ENCODE data around the gene NRXN2. TPM values are rescaled to one million over a fixed set of nuclear protein-coding genes. Genes with fewer than 3 reads are reported as not detected.

NRXN2 gene
- total RNA-seq, 1 donor from 2014 or later: 2.2 TPM

GRCh38 chr11:64592234-64592615 is 130.8 kb downstream of the NRXN2 start:
- H3K27ac ChIP-seq: no peak overlapping the region
- H3F3A ChIP-seq (ENCODE audit: low read depth): no peaks in the 10 kb centered on the region
- no peak overlapping the region for H2AFZ ChIP-seq (replicated peaks)
- no peaks in the 10 kb centered on the region for H3K36me3 ChIP-seq
- H3K79me2 ChIP-seq (ENCODE audit: low read depth): no peaks in the 10 kb centered on the region
- H3K9me3 ChIP-seq (ENCODE audit: low read depth): no peaks in the 10 kb centered on the region
- Mint-ChIP-seq H3K4me1 (no peaks in the 10 kb centered on the region), H3K4me3 (no peak overlapping the region), H3K27me3 (ENCODE audit: insufficient read depth, low read depth) (peaks cover 4% of the 10 kb centered on the region), H3K36me3 (no peaks in the 10 kb centered on the region), H3K9me3 (peaks cover 8% of the 10 kb centered on the region), H3K27ac (no peak overlapping the region)
- no peak overlapping the region for H3K4me3 ChIP-seq
- no peaks in the 10 kb centered on the region for H3K4me1 ChIP-seq
- H3K4me2 ChIP-seq: no peak overlapping the region
- no peak overlapping the region for H3K9ac ChIP-seq
- no peak for DNase-seq (ENCODE audit: low spot score)
- no peaks in the 10 kb centered on the region for H3K27me3 ChIP-seq
- H4K20me1 ChIP-seq (ENCODE audit: low read depth): no peaks in the 10 kb centered on the region
- TF ChIP-seq CTCF (IDR thresholded peaks at IDR 0.05): no peak
- no peak for TF ChIP-seq EZH2phosphoT487 (IDR thresholded peaks at IDR 0.05)

GRCh38 chr11:64591257-64592233 is 131.5 kb downstream of the NRXN2 start:
- H3K36me3 ChIP-seq: no peaks in the 10 kb centered on the region
- H3F3A ChIP-seq (ENCODE audit: low read depth): no peaks in the 10 kb centered on the region
- Mint-ChIP-seq H3K4me1 (no peaks in the 10 kb centered on the region), H3K4me3 (no peak overlapping the region), H3K27ac (no peak overlapping the region), H3K9me3 (peaks cover 8% of the 10 kb centered on the region), H3K27me3 (ENCODE audit: insufficient read depth, low read depth) (peaks cover 4% of the 10 kb centered on the region), H3K36me3 (no peaks in the 10 kb centered on the region)
- TF ChIP-seq CTCF (IDR thresholded peaks at IDR 0.05) (no peak), EZH2phosphoT487 (IDR thresholded peaks at IDR 0.05) (no peak), EZH2 (IDR thresholded peaks at IDR 0.05) (no peak)
- no peak overlapping the region for H3K9ac ChIP-seq
- H3K4me3 ChIP-seq: no peak overlapping the region
- no peaks in the 10 kb centered on the region for H3K79me2 ChIP-seq (ENCODE audit: low read depth)
- no peaks in the 10 kb centered on the region for H3K9me3 ChIP-seq (ENCODE audit: low read depth)
- no peaks in the 10 kb centered on the region for H3K4me1 ChIP-seq
- H3K4me2 ChIP-seq: no peak overlapping the region
- no peak overlapping the region for H2AFZ ChIP-seq (replicated peaks)
- no peak overlapping the region for H3K27ac ChIP-seq
- no peaks in the 10 kb centered on the region for H4K20me1 ChIP-seq (ENCODE audit: low read depth)
- no peaks in the 10 kb centered on the region for H3K27me3 ChIP-seq
- DNase-seq (ENCODE audit: low spot score): no peak

GRCh38 chr11:64590763-64591221 is 132.2 kb downstream of the NRXN2 start, which contains the start of gene SLC22A12:
SLC22A12 (plus strand) TSS chr11:64591220; CDS start chr11:64591557, 337 bp downstream.
- no peak within 1 kb of the TSS for H3K27ac Mint-ChIP-seq
- H3K36me3 Mint-ChIP-seq: no peaks in the 10 kb centered on the region
- peaks cover 4% of the 10 kb centered on the region for H3K27me3 Mint-ChIP-seq (ENCODE audit: insufficient read depth, low read depth)
- Histone ChIP-seq H3K27me3 (no peaks in the 10 kb centered on the region), H3K79me2 (ENCODE audit: low read depth) (no peaks in the 10 kb centered on the region), H2AFZ (replicated peaks) (no peak within 1 kb of the TSS), H3K9me3 (ENCODE audit: low read depth) (no peaks in the 10 kb centered on the region), H3K36me3 (no peaks in the 10 kb centered on the region), H3F3A (ENCODE audit: low read depth) (no peaks in the 10 kb centered on the region), H3K4me2 (no peak within 1 kb of the TSS), H3K4me3 (no peak within 1 kb of the TSS), H3K27ac (no peak within 1 kb of the TSS), H3K9ac (no peak within 1 kb of the TSS), H4K20me1 (ENCODE audit: low read depth) (no peaks in the 10 kb centered on the region), H3K4me1 (no peaks in the 10 kb centered on the region)
- DNase-seq (ENCODE audit: low spot score): no peak
- peaks cover 8% of the 10 kb centered on the region for H3K9me3 Mint-ChIP-seq
- H3K4me3 Mint-ChIP-seq: no peak within 1 kb of the TSS
- no peaks in the 10 kb centered on the region for H3K4me1 Mint-ChIP-seq
- TF ChIP-seq EZH2phosphoT487 (IDR thresholded peaks at IDR 0.05) (no peak), EZH2 (IDR thresholded peaks at IDR 0.05) (no peak), CTCF (IDR thresholded peaks at IDR 0.05) (no peak)
